Skeletal muscle tissue (tissue), 4 donors: ENCODE data around the gene PIK3CB. TPM values are rescaled to one million over a fixed set of nuclear protein-coding genes. Genes with fewer than 3 reads are reported as not detected.
"Not testable (repeated sequence)": the region's sequence is repeated elsewhere in the genome, so short reads cannot be mapped to it uniquely, and the experiment has no call there.

Experiments used
- H3K27ac ChIP-seq: one replicate; pipeline ENCODE4 v1.7.0; 2013; ENCODE audit warnings: mild to moderate bottlenecking, low read depth, low read length, inconsistent platforms
- H3K27me3 ChIP-seq, 3 donors: one replicate each; pipeline ENCODE4 v1.7.0; 2013; ENCODE audit warnings: low read length in 3 of 3; ENCODE audit not compliant: control insufficient read depth in 3 of 3, insufficient read depth in 3 of 3
- H3K36me3 ChIP-seq, 3 donors: one replicate each; pipeline ENCODE4 v1.7.0; 2013; ENCODE audit warnings: low read length in 3 of 3; ENCODE audit not compliant: control insufficient read depth in 3 of 3, insufficient read depth in 3 of 3
- H3K4me1 ChIP-seq, 3 donors: one replicate each; pipeline ENCODE4 v1.7.0; 2013; ENCODE audit warnings: low read length in 3 of 3, mild to moderate bottlenecking in 3 of 3; ENCODE audit not compliant: control insufficient read depth in 3 of 3, insufficient read depth in 3 of 3
- H3K4me3 ChIP-seq, 3 donors: one replicate each; pipeline ENCODE4 v1.7.0; 2013; ENCODE audit warnings: low read length in 3 of 3
- H3K9ac ChIP-seq, 3 donors: one replicate each; pipeline ENCODE4 v1.7.0; 2013; ENCODE audit warnings: low read length in 3 of 3, mild to moderate bottlenecking in 3 of 3, moderate library complexity in 2 of 3, low read depth in 1 of 3
- H3K9me3 ChIP-seq, 3 donors: one replicate each; pipeline ENCODE4 v1.7.0; 2013; ENCODE audit warnings: low read length in 3 of 3; ENCODE audit not compliant: control insufficient read depth in 3 of 3
- total RNA-seq: library from RNA; depleted of rRNA; stranded (reverse); fragments of >200 nt; gene quantifications from one replicate; pipeline ENCODE4 v1.2.3, GENCODE V29; 2014
- donor health status: Osteomylitis.

Gene PIK3CB
- total RNA-seq, 1 donor from 2014 or later = 16.2 TPM

GRCh38 chr3:138608322-138609135 lies 226.2 kb downstream of the PIK3CB start, which contains the start of gene FAIM:
Gene FAIM, plus strand, starts transcription at chr3:138608771. Its CDS starts 10,956 bp downstream, at chr3:138619727.
- peaks cover 10 to 13% (median 11%) of the 10 kb centered on the region in 3 donors for H3K4me1 ChIP-seq
- H3K9ac ChIP-seq = peak within 1 kb of the TSS; percentile 73 to 95 (median 91)
- H3K9me3 ChIP-seq = no peaks in the 10 kb centered on the region
- no peaks in the 10 kb centered on the region for H3K36me3 ChIP-seq
- H3K27me3 ChIP-seq = no peaks in the 10 kb centered on the region
- peak within 1 kb of the TSS; percentile 91 for H3K27ac ChIP-seq
- peak within 1 kb of the TSS; percentile 91 to 93 (median 93) for H3K4me3 ChIP-seq

- not testable (repeated sequence) for H3K9ac ChIP-seq, H3K27me3 ChIP-seq, H3K9me3 ChIP-seq, H3K4me1 ChIP-seq, H3K36me3 ChIP-seq, H3K27ac ChIP-seq, H3K4me3 ChIP-seq
Measured at GRCh38 chr3:138604106-138604595, 230.6 kb downstream of the PIK3CB start.

Other genes with a start within 250 kb of the PIK3CB start
- gene CEP70, start 240.7 kb downstream of the PIK3CB start, total RNA-seq = 64.7 TPM
- gene FAIM, start 226.2 kb downstream of the PIK3CB start, total RNA-seq = 12.5 TPM
- not detected for gene FOXL2, start 112.2 kb upstream of the PIK3CB start, total RNA-seq
- not detected for gene FOXL2NB, start 112.3 kb upstream of the PIK3CB start, total RNA-seq
- gene PRR23A, start 171.3 kb upstream of the PIK3CB start, total RNA-seq = not detected
- gene PRR23B, start 186.0 kb upstream of the PIK3CB start, total RNA-seq = not detected
- gene PRR23C, start 210.0 kb upstream of the PIK3CB start, total RNA-seq = not detected